ELR (cell line): ENCODE measurements around the gene NFIL3.
A peak's percentile ranks its signal among the peaks of the same experiment; 100 is the strongest.
"Not testable (repeated sequence)": the region's sequence is repeated elsewhere in the genome, so short reads cannot be mapped to it uniquely, and the experiment has no call there.

Source experiments
- DNase-seq: peaks from one replicate; pipeline ENCODE4 v3.0.0-alpha.2; 2015; ENCODE audit warnings: low read depth

Gene NFIL3

DNA sequence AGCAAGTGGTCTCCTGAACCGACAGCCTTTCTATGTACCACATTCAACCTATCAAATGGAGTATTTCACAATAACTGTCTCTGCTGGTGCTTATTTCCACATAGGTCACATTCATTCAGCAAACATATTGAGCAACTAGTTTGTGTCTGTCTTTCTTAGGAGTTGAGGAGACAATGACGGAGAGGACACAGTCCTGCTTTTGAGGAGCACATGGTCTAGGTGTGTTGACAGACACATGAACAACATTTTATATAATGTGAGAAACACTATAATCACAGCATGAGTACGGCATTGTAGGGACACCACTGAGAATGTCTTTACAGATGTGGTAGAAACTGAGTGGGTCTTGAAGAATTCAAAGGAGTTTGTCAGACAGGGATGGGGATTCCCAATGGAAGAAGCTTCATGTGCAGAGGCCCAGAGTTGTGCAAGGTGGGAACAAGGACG lies 28.5 kb downstream of the NFIL3 start:
- peak; percentile 56 for DNase-seq

DNA sequence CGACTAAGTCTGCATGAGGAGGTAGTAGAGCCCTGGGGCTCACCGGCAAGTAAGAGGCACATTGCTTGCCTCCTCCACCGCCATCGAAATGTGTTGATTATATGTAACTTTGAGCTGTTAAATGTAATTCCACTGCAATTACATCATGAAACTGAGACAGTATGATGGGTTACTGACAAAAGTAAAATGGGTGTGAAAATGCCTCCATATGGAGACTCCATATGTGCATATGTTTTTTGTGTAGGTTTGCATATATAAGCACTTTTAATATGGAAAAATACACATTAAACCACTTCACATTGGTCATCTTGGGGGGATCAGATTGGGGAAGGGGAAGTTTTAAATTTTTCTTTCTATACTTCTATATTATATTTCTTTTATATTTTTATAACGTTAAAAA lies 29.8 kb downstream of the NFIL3 start:
- DNase-seq, result no peak

DNA sequence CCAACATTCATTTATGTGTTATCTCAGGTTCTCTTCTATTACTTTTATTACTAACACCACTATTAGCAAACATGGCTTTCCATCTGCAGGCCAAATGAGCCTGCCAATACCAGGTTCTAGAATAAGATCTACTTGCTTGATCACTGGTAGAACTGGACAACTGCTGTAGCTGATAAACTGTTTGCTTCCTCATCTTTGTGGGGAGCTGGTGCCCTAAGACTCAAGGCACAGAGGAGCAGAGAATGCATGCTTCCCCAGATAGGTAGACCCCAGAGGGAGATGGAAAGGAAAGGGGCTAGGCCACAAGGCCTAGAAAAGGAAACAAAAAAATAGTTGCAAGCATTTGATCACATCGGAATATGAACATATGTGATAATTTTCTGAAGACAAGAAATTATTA lies 31.2 kb downstream of the NFIL3 start:
- no peak for DNase-seq

DNA sequence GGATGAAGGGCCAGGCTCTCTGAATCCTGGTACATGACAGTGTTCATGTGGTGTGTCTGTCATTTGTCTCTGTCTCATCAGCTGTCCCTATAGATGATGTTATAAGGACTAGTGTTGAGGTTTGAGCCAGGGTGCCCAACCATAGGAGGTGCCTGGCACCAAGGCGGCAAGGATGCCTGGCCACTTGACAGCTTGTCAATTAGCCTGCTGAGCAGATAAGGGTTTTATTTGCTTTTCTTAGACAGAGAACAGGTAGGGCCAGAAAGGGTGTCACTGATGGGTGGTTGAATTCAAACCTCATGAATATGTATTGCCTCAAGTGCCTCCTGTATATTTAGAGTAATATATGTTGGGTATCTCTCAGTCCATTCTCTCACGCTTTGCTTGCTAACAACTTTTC lies 31.8 kb downstream of the NFIL3 start:
- no peak for DNase-seq

DNA sequence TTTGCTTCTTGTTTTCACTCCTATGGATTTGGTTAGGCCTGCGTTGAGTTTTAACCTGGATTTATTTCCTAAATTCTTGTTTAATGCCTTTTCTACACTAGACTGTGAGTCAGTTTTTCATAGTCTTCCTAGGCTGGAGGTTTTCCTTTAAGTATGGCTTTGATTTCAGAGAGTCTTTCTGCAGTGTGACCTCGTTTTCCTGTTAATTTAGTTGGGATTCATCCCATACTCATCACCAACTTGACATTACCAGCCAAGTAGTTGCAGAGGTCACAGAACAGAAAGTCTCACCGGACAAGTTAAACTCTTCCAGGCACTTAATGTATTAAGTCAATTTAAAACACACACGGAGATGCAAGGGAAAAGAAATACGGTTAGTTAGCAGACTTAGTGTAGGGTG lies 32.2 kb downstream of the NFIL3 start:
- DNase-seq, result no peak

DNA sequence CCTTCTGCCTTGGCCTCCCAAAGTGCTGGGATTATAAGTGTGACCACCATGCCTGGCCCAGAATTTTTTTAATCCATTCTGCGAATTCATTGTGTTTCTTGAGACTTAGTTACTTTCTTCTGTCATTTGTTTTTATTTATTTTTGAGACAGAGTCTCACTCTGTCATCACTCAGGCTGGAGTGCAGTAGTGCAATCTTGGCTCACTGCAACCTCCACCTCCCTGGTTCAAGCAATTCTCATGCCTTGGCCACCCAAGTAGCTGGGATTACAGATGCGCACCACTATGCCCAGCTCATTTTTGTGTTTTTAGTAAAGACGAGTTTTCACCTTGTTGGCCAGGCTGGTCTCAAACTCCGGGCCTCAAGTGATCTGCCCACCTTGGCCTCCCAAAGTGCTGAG lies 33.9 kb downstream of the NFIL3 start:
- DNase-seq, result not testable (repeated sequence)

DNA sequence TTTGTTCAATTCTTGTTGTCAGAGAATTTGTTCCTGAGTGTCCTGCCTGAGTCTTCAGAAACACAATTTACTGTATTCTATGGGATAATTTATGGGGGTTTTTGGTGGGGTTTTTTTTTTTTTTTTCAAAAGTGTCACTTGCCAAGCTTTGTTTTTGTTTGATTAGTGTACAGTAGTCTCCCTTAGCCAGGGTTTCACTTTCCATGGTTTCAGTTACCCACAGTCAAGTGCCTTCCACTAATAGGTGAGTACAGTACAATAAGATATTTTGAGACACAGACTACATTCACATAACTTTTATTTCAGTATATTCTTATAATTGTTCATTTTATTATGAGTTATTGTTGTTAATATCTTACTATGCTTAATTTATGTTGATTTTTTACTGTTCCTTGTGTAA lies 36.9 kb downstream of the NFIL3 start:
- no peak for DNase-seq

DNA sequence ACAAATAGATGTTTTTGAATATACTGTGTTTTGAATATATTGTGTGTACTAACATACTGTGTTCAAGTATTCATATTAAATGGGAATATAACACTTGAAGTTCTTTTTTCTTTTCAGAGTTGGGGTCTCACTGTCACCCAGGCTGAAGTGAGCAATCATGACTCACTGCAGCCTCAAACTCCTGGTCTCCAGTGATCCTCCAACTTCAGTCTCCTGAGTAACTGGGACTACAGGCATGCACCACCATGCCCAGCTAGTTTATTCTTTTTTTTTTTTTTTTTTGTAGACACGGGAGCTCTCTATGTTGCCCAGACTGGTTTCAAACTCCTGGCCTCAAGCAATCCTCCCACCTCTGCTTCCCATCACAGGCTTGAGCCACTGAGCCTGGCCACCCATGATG lies 38.7 kb downstream of the NFIL3 start:
- peak; percentile 25 for DNase-seq

DNA sequence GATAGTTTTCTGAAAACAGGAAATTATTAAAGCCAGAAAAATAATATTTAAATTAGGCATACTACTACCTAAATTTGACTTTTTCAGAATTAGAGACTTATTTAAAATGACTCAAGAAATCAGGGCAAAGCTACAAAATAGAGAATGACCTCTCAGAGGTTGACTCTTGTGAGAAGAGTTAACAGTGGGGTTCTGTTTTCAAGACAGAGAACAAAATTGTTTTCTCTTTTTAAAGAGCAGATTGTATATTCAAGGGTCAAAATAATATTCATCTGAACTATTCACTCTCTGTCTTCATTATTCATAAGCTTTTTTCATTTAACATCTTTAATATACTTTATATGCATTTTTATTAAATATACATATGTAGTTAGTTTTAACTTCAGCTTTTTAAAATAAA lies 40.1 kb downstream of the NFIL3 start:
- DNase-seq, result no peak

DNA sequence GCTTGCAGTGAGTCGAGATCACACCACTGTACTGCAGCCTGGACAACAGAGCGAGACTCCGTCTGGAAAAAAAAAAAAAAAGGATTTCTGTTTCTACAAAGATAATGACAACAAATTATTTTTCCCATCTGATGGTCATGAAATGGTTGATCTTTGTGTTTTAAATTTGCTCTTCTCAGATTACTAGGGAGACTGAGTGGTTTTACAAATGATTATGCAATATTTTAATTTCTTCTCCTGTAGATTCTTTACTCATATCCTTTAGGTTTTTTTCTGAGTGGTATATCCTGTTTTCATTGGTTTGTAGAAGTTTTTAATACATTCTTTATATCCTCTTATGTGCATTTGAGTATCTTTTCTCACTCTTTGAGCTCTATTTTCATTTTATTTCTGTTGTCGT lies 41.3 kb downstream of the NFIL3 start:
- peak; percentile 15 for DNase-seq

DNA sequence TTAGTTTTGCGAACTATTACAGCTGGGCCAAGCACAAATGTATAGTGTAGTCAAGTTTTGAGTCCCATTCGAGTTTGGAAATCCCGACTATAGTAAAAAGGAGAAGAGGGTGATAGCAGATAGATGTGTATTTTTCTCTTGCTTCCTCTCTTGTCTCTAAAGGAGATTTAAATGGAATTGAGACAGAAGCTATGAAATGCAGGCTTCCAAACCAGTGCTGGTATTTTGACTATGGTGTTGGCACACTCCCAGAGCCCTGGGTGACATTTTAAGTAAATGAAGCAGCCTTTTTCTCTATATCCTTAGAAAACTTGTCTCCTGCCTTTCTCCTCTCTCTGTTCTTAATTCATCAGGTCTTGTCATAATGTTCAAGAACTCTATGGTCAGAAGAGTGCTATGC lies 44.2 kb downstream of the NFIL3 start:
- DNase-seq, result no peak

DNA sequence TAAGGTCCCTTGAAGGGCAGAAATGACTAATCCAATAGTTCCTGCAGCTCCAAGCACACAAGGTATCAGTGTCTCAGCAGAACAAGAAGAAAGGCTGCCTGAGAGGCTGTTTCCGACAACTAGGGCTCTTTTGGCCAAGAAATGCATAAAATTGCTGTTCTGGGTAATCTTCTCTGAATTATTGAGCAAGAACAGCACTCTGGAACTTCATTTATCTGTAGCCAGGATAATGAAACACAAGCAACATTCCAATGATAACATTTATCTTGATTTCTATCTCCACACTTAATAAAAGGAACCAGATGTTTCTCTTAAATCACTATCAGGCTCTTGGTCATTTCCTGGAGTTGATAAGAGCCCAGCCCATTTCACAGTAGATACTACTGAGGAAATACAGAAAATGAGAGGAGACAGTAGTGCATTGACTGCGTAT lies 44.9 kb downstream of the NFIL3 start:
- peak; percentile 42 for DNase-seq

DNA sequence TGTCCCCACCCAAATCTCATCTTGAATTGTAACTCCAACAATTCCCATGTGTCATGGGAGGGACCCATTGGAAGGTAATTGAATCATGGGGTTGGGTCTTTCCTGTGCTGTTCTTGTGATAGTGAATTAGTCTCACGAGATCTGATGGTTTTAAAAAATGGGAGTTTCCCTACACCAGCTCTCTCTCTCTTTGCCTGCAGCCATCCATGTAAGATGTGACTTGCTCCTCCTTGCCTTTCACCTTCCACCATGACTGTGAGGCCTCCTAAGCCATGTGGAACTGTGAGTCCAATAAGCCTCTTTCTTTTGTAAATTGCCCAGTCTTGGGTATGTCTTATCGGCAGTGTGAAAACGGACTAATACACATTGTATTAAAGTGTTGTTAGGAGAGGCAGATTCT lies 45.6 kb downstream of the NFIL3 start:
- DNase-seq, result not testable (repeated sequence)

DNA sequence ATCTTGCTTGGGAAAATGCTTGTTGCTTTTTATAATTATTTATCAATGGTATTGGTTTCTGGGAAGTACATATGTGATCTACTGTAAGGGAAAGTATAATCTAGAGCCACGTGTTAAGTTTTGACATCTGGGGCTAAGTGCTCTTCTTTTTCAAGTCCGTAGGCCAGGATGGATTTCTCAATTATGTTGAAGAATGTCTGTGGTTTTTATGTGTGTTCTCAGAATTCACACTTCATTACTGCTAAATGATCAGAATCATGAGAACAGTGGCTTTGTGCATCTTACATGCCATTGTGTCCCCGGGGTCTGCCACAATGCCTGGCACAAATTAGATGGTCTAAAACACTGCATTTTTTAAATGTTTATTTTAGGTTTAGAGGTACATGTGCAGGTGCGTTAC lies 47.4 kb downstream of the NFIL3 start:
- no peak for DNase-seq

DNA sequence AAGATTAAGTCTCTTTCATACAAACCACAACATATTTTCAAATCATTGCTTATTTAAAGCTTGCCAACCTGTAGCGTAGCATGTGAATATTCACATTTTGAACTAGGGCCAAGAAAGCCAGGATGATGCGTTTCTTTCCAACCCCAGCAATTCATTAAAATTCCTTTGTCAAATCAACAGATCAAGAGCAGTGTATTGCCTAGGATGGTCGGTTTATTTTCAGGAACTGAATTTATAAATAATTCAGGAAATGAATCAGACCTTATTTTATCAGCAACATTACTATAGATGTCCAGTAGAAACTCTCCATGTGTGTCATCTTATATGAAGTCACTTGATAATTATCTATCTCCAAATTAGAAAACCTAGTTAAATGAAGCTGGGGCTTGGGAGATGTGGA lies 48.7 kb downstream of the NFIL3 start:
- DNase-seq, result peak; percentile 73

DNA sequence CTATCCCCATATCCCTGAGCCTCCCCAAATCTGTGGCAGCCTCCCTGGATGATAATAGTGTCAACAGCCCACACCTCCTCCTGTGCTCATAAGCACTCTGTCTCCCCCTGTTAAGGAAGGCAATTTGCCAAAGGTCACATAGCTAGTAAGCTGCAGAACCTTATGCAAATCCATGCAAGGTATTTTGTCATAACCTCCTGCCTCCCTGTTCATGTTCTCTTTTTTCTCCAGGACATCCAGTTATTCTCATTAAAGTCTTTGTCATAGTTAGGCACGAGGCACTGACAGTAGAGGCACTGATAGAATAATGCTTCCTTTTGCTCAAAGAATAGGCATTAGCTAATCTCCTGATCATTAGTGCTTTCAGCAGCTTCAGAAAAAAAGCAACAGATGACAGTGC lies 51.7 kb downstream of the NFIL3 start:
- no peak for DNase-seq

DNA sequence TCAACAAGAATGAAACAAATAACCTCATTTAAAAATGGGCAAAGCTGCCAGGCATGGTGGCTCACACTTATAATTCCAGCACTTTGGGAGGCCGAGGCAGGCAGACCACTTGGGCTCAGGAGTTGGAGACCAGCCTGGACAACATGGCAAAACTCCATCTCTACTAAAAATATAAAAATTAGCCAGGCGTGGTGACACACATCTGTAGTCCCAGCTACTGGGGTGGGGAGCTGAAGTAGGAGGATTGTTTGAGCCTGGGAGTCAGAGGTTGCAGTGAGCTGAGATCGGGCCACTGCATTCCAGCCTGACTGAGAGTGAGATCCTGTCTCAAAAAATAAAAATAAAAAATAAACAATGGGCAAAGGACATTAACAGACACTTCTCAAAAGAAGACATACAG lies 53.6 kb downstream of the NFIL3 start:
- DNase-seq, result not testable (repeated sequence)

DNA sequence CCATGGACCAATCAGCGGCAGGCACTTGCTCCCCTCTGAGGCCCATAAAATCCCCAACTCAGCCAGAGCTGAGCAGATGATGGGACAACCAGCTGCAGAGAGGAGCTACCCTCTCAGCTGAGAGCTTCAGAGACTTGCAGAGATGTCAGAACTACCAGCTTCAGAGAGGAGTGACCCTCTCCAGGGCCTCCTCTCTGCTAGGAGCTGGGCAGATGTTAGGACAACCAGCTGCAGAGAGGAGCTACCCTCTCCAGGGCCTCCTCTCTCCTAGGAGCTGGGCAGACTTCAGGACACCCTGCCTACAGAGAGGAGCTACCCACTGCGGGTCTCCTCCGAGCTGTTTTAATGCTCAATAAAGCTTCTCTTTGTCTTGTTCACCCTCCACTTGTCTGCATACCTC lies 58.9 kb downstream of the NFIL3 start:
- no peak for DNase-seq

DNA sequence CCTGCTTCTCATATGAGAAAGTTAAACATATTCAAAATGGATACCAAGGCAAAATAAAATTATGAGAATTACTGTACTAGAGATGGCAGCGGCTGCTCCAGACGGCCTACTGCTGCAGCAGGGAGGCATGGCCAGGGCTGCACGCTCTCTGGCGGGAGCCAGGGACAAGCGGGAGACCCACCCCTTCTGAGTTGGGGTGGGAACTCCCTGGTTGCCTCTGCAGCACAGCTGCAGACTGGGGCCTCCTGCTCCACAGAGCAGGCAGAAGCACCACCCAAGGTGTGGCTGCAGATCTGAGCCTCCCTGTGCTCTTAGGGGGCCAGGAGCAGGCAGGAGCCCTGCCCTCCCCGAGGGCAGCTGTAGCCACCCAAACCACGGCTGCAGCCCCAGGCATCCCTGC lies 59.6 kb downstream of the NFIL3 start:
- DNase-seq, result no peak

DNA sequence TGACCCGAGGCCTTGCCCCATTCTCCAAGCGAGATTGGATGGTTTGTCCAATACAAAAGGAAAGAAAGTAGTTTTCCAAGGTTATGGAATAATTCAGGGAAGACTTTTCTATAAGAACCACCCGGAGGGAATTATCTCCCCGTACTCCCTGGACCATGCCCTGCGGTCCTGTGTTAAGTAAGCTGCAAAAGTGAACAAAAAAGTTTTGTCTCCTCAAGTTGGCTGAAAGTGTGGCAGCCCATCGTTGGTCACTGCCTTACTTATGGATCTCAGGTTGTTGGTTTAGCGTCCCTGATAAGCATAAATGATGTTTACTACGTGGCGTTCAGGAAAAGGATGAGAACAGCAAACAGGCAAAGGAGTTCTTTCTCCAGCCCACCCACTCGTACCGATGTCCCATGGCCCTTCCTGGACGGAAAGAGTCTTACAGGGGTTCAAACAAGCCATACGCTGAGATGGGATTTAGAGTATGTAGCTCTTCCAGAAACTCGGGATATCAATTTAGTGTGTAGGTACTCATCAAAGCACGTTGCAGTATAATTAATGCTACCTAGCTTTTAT lies 61.5 kb downstream of the NFIL3 start:
- DNase-seq, result no peak

DNA sequence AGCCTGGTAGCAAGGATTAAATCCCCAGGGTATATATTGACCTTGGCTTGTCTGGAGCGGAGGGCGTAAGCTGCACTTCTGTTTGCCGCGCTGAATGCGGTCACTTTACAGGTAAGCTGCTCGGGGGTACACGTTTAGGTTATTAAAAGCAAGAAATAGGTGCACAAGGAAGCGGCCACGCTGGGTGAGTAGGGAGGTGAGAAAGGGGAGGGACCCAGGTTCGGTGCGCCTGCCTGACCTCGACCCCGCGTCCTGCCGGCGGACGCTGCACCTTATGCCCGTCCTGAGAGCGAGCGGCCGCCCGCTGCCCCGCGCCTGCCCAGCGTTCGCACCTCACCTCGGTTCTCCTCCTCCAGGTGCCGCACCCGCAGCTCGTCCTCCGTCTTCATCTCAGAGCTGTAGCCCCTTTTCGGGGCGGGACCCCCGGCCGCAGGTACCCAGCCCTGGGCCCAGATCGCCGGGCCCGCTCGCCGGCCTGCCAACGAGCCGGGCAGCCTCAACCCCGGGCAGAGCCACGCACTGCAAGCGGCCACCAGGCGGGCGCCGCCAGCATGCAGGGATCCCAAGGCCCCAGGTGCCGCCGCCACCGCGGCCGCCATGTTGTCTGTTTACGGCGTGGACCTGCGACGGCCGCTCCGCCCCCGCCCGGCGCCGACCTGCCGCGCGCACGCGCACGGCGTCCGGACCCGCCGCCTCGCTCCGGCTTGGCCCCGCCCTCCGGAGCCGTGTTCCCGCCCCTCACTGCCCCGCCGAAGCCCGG lies 62.2 kb downstream of the NFIL3 start, which contains the start of gene AUH:
AUH (minus strand) TSS at position 628 of the 760 bp plus-strand sequence; CDS start at position 599, 29 bp downstream.
- DNase-seq, result peak; percentile 83

DNA sequence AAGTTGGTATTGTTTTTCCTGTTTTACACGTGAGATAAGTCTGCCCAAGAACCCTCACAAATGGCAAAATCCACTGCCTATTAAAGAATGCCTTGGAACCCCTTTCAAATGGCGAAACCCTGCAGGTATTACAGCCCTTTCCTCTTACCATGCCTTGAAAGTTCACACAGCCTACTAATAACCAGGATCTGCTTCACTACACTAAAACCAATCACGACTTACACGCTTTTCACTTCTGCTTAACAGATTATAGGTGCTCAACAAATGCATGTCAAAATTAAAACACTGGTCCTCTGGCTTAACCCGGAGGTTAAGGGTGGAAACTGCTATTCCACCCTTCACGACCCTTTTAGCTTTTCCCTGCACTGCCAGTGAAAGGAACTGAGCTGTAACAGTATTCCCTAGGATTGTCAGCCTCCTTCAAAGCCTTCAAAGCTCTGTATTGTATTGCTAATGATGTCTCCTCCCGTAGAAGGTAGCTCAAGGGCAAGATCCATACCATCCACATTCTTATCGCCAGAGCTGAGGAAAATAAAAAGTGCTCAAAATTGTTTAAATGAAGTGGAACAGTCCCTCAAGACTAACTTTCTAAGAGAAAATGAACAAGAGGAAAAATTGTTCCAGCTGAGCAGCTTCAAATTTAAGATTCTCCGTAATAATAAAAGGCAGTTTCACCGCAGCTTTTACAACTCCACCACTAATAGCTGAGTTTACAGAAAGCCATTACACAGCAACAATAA lies 62.9 kb downstream of the NFIL3 start:
- DNase-seq, result peak; percentile 20
